ENCODE measurements around the gene SPART. TPM values are rescaled to one million over a fixed set of nuclear protein-coding genes. Genes with fewer than 3 reads are reported as not detected.
"Not testable (repeated sequence)": the region's sequence is repeated elsewhere in the genome, so short reads cannot be mapped to it uniquely, and the experiment has no call there.

SPART gene
- total RNA-seq, 2 donors from 2014 or later: 77.4 to 85.0 TPM

DNA sequence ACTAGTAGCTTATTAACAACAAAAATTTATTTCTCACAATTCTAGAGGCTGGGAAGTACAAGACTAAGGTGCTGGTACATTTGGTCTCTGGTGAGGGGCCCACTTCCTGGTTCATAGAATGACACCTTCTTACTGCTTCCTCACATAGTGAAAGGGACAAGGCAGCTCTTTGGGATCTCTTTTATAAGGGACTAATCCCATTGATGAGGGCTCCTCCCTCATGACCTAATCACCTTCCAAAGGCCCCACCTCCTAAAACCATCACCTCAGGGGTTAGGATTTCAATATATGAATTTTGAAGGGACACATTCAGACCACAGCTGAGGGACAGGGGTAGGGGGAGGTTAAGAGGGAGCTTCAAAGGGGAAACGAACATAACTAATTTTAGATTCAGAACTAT, 20.3 kb downstream of the SPART start:
- intact Hi-C loops (cut with DNase I): no loop called here
- no peak for DNase-seq (ENCODE audit: low spot score)

- DNase-seq (ENCODE audit: low spot score); intact Hi-C loops (cut with DNase I): not testable (repeated sequence)
Observed at GRCh38 chr13:36324881-36325280, 21.3 kb downstream of the SPART start.

GRCh38 chr13:36323951-36324566, 22.1 kb downstream of the SPART start:
- intact Hi-C loops (cut with DNase I): no loop called here
- no peak for DNase-seq (ENCODE audit: low spot score)

GRCh38 chr13:36323408-36323807, 22.8 kb downstream of the SPART start:
- intact Hi-C loops (cut with DNase I): no loop called here
- DNase-seq (ENCODE audit: low spot score): no peak

DNA sequence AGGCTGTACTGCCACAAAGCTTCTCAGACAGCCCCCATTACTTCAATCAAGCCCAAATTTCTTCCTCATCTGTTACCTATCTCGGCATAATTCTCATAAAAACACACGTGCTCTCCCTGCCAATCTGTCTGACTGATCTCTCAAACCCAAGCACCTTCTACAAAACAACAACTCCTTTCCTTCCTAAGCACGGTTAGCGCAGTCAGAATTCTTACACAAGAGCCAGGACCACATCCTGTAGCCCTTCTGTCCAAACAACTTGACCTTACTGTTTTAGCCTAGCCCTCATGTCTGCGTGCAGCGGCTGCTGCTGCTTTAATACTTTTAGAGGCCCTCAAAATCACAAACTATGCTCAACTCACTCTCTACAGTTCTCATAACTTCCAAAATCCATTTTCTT, 26.4 kb downstream of the SPART start:
- intact Hi-C loops (cut with DNase I); DNase-seq (ENCODE audit: low spot score): not testable (repeated sequence)

DNA sequence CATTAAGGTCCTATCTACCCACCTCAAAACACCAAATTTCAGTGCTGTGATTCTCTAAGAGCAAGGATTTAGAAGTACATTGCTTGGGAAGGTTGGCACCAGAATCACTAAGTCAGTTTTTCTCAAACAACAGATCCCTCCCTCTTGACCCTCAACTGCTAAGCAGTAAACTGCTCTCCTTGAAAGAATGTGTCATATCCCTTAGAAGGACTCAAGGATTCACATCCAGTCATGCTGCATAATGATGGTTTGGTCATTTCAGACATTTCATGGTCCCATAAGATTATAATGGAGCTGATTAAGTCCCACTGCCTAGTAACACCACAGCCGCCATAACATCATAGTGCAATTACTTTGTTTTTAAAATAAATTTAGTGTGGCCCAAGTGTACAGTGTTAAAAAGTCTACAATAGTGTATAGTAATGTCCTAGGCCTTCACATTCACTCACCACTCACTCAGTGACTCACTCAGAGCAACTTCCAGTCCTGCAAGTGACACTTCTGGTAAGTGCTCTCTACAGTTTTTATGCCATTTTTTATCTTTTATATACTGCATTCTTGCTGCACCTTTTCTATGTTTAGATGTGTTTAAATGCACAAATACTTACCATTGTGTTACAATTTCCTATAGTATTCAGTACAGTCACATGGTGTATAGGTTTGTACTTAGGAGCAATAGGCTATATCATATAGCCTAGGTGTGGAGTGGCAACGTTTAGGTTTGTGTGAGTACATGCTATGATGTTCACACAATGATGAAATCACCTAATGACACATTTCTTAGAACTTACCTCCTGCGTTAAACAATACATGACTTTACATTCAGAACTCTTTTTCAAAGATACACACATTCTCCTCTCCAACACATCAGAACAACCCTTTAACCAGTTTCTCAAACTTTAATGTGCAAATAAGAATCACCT, 32.9 kb downstream of the SPART start:
- intact Hi-C loops (cut with DNase I): no loop called here
- no peak for DNase-seq (ENCODE audit: low spot score)

DNA sequence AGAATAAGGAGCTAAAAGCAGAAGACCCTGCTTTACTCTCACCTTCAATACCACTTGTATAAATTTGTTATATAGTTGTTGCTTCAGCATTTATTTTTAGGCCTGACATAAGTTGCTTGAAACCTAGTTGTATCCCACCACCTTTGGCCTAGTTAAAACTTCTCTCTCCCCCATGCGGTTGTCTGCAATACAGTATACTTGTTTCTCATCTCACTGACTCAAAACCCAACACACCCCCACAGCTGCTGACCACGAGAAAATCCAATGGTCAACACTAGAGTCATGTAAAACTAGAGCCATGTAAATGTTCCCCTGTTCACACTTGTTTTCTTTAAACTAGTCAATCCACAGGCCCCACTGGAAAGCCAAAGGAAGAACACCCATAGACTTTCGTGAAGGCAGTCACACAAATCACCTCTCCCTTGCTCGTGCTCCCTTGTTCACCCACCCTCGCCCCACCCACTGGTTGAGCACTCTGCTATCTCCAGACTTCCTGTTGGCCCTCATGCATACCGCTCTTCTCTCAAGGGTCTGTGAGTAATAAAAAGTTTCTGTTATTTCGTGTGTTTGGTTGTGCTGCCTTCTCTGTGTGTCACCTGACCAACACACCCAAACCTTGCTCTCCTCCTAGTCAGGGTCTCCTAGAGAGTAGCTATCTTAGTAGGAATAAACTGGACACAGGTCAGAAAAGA, 35.6 kb downstream of the SPART start:
- intact Hi-C loops (cut with DNase I): no loop called here
- DNase-seq (ENCODE audit: low spot score): no peak

GRCh38 chr13:36302289-36302688, 43.9 kb downstream of the SPART start:
- DNase-seq (ENCODE audit: low spot score): no peak
- intact Hi-C loops (cut with DNase I): no loop called here

- intact Hi-C loops (cut with DNase I); DNase-seq (ENCODE audit: low spot score): not testable (repeated sequence)
Observed at GRCh38 chr13:36299469-36299868, 46.7 kb downstream of the SPART start.

DNA sequence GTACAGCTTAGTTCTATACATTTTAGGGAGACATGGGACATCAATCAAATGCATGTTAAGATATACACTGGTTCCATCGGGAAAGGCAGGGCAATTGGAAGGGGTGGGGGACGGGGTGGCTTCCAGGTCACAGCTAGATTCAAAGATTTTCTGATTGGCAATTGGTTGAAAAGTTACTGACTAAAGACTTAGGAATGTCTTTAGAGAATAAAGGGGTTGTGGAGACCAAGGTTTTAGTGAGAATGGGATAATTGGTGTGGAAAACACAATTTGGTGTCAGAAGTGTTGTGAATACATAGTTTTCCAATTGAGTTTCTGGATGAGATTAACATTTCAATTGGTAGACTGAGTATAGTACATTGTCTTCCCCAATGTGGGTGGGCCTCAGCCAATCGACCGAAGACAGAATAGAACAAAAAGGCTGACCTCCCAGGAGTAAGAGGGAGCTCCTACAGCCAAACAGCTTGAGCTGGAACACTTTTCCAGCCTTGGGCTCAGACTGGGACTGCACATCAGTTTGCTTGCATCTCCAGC, 47.6 kb downstream of the SPART start:
- DNase-seq (ENCODE audit: low spot score): no peak
- intact Hi-C loops (cut with DNase I): no loop called here

- DNase-seq (ENCODE audit: low spot score): peak; percentile 90
- intact Hi-C loops (cut with DNase I): no loop called here
Observed at GRCh38 chr13:36297366-36298338, 48.5 kb downstream of the SPART start, which contains the start of gene CCDC169. Gene CCDC169, minus strand, starts transcription at chr13:36297814. Its CDS starts 95 bp downstream, at chr13:36297719.

- intact Hi-C loops (cut with DNase I): no loop called here
- DNase-seq (ENCODE audit: low spot score): no peak
Observed at GRCh38 chr13:36294096-36294495, 52.1 kb downstream of the SPART start.

- intact Hi-C loops (cut with DNase I): no loop called here
Observed at GRCh38 chr13:36293497-36293896, 52.7 kb downstream of the SPART start.

GRCh38 chr13:36288794-36289391, 57.3 kb downstream of the SPART start:
- no peak for DNase-seq (ENCODE audit: low spot score)
- intact Hi-C loops (cut with DNase I): loop anchor here (10.0 kb wide), 2 partner anchors 106 to 446 kb away; no protein-coding TSS in a partner anchor

More at GRCh38 chr13:36293497-36293896, 52.7 kb downstream of the SPART start:
- DNase-seq (ENCODE audit: low spot score): no peak

- intact Hi-C loops (cut with DNase I): loop anchor here (10.0 kb wide), 2 partner anchors 109 to 449 kb away; no protein-coding TSS in a partner anchor
- DNase-seq (ENCODE audit: low spot score): no peak
Observed at GRCh38 chr13:36286006-36286405, 60.2 kb downstream of the SPART start.

- intact Hi-C loops (cut with DNase I): loop anchor here (5.0 to 10.0 kb wide), 3 partner anchors 112 to 454 kb away; no protein-coding TSS in a partner anchor
- no peak for DNase-seq (ENCODE audit: low spot score)
Observed at GRCh38 chr13:36282821-36283432, 63.3 kb downstream of the SPART start.

DNA sequence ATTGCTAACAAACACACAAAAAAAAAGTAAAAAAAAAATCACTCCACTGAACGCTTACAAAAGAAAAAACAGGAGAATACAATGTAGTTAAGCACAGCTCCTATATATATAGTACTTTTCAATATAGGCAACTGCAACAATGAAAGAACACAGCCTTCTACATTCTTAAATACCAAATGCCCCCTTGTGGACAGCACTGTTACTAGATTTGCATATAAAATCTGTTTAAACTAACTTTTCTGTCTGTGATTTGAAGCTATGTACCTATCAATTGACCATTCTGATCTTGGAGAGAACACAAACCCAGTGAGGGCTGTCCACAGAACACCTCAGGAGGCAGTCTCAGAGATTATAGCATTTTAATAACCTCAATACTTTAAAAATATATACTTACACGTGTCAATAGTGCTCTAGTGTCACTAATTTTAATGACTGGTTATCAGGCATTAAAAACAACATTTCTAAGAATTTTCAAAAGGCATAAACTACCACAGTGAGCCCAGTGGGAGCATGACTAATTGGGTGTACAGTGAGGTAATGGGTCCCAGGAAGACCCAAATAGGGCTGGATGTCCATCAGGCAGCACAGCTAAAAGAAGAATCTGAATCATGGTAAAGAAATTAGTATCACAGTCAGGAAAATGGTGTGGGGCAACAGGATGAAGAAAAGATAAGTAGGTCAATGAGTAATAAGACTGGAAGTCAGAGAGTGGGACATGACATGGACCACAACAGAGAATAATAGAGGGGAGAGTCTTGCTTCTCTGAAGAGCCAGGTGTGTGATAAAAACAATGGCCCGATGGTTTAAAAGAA, 70.8 kb downstream of the SPART start:
- no peak for DNase-seq (ENCODE audit: low spot score)
- intact Hi-C loops (cut with DNase I): loop anchor here (2.0 to 5.0 kb wide), 2 partner anchors 297 to 298 kb away; no protein-coding TSS in a partner anchor

All from posterior vena cava (tissue), 2 donors.